ENCODE measurements around the gene EEF1AKMT3. TPM values are rescaled to one million over a fixed set of nuclear protein-coding genes. Genes with fewer than 3 reads are reported as not detected.

EEF1AKMT3 gene
- polyA plus RNA-seq (5.4 to 7.7 TPM (median 6.5 TPM) in 3 replicates), polyA minus RNA-seq (5.3 to 11.1 TPM (median 9.7 TPM) in 3 replicates)
- polyA plus RNA-seq (2011; ENCODE audit: low read depth) = 1.0 TPM
- 5.2 and 8.8 TPM in 2 replicates for polyA plus RNA-seq (2011; cell fraction: cytosol; rRNA removed)
- polyA plus RNA-seq (2011; cell fraction: nucleus; rRNA removed) = 5.4 and 6.5 TPM in 2 replicates
- 3.5 and 4.8 TPM in 2 replicates for polyA plus RNA-seq (2012; ENCODE audit: low replicate concordance)
- polyA minus RNA-seq (2011; cell fraction: cytosol; rRNA and poly(A)+ RNA removed) = 3.3 TPM
- polyA minus RNA-seq (2011; cell fraction: nucleus; rRNA and poly(A)+ RNA removed) = 2.1 and 2.6 TPM in 2 replicates

DNA sequence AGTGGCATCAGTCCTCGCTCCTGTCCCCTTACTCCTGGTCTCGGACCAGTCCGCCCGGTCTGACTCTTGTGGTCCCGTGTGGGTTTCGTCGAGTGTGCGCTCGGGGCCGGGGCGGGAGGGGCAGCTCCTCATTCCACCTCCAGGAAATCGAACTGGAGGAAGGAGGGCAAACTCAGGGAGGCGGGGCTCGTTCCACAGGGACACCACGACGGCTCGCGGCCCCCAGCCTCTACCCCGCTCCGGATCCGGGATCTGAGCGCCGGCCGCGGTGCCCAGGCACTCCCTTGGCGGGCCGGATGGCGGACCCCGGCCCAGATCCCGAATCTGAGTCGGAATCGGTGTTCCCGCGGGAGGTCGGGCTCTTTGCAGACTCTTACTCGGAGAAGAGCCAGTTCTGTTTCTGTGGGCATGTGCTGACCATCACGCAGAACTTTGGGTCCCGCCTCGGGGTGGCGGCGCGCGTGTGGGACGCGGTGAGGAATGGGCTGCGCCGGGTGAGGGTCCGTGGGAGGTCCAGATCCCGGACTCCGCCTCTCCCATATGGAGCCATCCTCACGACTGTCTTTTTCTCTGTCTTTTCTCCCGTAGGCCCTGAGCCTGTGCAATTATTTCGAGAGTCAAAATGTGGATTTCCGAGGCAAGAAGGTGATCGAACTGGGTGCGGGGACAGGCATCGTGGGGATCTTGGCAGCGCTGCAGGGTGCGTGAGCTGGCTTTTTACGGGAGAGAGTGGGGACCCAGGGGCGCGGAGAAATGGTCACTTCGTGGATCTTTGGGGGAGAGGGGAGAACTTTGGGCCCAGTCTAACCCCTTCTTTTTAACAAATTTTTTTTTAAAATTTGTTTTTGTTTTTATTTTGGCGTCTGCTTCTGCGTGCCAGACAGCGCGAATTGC is at the start of gene EEF1AKMT3:
EEF1AKMT3 (plus strand) TSS at position 186 of the 894 bp plus-strand sequence; CDS start at position 297, 111 bp downstream.
- Histone ChIP-seq H3K9me1 (ENCODE audit: control insufficient read depth, extremely low read depth, insufficient read depth, low read length) (no peaks in the 10 kb centered on the region), H3K4me2 (ENCODE audit: control insufficient read depth, extremely low read depth, insufficient read depth, low read depth, low read length) (peak within 1 kb of the TSS; percentile 98), H4K20me1 (ENCODE audit: control insufficient read depth, extremely low read depth, insufficient read depth, low read length) (no peaks in the 10 kb centered on the region), H2AFZ (ENCODE audit: control insufficient read depth, low read length) (peak within 1 kb of the TSS; percentile 98), H3K9ac (ENCODE audit: control insufficient read depth, extremely low read depth, insufficient read depth, low read length) (peak within 1 kb of the TSS; percentile 98), H3K79me2 (ENCODE audit: control insufficient read depth, insufficient read depth, low read length) (peaks cover 39% of the 10 kb centered on the region), H3K4me1 (ENCODE audit: control insufficient read depth, extremely low read depth, insufficient read depth, low read length) (peaks cover 16% of the 10 kb centered on the region), H3K27ac (ENCODE audit: control insufficient read depth, insufficient read depth, low read length) (peak within 1 kb of the TSS; percentile 94), H3K4me3 (ENCODE audit: control insufficient read depth in 2 of 3, extremely low read depth in 1 of 3, insufficient read depth in 2 of 3, low read depth in 1 of 3, low read length in 3 of 3) (peak within 1 kb of the TSS; percentile 79 to 96 (median 93)), H3K36me3 (ENCODE audit: control insufficient read depth in 2 of 2, extremely low read depth in 1 of 2, insufficient read depth in 2 of 2, low read length in 2 of 2) (peaks cover 14 to 20% of the 10 kb centered on the region in 2 experiments), H3K9me3 (ENCODE audit: control insufficient read depth, low read depth, low read length) (no peaks in the 10 kb centered on the region), H3K27me3 (ENCODE audit: control insufficient read depth, extremely low read depth, insufficient read depth, low read length) (no peaks in the 10 kb centered on the region)
- dilution Hi-C loops (cut with MboI; ENCODE audit: extremely low pct_ligation_motif_present, low sequenced_read_pairs) = no loop called here
- TF ChIP-seq EZH2 (IDR thresholded peaks at IDR 0.05; ENCODE audit: low read length) = no peak
- TF ChIP-seq, protein P1, sequence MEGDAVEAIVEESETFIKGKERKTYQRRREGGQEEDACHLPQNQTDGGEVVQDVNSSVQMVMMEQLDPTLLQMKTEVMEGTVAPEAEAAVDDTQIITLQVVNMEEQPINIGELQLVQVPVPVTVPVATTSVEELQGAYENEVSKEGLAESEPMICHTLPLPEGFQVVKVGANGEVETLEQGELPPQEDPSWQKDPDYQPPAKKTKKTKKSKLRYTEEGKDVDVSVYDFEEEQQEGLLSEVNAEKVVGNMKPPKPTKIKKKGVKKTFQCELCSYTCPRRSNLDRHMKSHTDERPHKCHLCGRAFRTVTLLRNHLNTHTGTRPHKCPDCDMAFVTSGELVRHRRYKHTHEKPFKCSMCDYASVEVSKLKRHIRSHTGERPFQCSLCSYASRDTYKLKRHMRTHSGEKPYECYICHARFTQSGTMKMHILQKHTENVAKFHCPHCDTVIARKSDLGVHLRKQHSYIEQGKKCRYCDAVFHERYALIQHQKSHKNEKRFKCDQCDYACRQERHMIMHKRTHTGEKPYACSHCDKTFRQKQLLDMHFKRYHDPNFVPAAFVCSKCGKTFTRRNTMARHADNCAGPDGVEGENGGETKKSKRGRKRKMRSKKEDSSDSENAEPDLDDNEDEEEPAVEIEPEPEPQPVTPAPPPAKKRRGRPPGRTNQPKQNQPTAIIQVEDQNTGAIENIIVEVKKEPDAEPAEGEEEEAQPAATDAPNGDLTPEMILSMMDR (optimal IDR thresholded peaks at IDR 0.05 in 1 of 3, IDR thresholded peaks at IDR 0.05 in 1 of 3, conservative IDR thresholded peaks at IDR 0.05 in 1 of 3; ENCODE audit: extremely low read depth in 1 of 3, insufficient read depth in 2 of 3, low read length in 3 of 3) = no peak
- no peak for DNase-seq (ENCODE audit: low read depth, low spot score)
- no peak for FAIRE-seq

DNA sequence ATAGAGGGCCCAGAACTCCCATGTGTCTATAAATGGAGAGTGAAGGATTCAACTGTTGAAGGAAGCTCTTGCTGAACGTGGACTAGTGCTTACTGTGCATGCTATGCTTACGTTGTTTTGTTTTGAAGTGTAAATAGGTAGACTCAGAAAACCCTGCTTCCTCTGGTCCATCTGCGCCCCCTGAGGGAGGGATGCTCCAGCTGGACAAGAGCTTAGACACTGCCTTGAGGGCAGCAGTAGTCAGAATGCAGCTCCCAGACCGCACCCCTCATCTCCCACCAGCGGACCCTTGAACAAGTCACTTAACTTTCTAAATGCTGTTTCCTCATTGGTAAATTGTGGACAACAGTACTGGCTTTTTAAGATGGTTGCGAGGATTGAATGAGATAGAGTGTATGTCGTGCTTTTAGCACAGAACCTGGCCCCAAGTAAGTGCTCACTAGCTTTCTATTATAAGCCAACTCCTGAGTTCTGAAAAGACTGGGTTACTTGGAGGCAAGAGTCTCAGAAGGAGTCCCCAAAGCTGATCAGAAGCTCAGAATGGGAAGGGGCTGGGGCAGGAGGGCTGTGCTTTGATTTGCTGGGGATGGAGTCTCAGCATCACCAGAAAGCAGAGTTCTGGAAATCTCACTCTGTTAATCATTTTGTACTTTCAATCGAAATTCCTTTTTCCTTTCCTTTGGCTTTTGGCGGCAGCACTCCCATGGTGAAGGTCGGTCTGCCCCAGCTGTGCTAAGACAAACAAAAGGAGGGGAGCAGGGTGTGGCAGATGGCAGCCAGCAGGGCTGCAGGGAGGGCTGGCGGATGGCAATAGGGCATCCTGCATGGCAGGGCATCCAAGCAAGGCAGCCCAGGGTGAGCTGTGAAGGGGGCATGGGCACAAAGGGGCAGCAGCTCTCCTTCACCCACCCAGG is 49.4 kb upstream of the EEF1AKMT3 start:
- Histone ChIP-seq H3K79me2 (ENCODE audit: control insufficient read depth, insufficient read depth, low read length) (no peaks in the 10 kb centered on the region), H3K27me3 (ENCODE audit: control insufficient read depth, extremely low read depth, insufficient read depth, low read length) (no peaks in the 10 kb centered on the region), H3K36me3 (ENCODE audit: control insufficient read depth in 2 of 2, extremely low read depth in 1 of 2, insufficient read depth in 2 of 2, low read length in 2 of 2) (peaks cover 5 to 14% of the 10 kb centered on the region in 2 experiments), H3K27ac (ENCODE audit: control insufficient read depth, insufficient read depth, low read length) (no peak overlapping the region), H2AFZ (ENCODE audit: control insufficient read depth, low read length) (no peak overlapping the region), H3K9me1 (ENCODE audit: control insufficient read depth, extremely low read depth, insufficient read depth, low read length) (no peaks in the 10 kb centered on the region), H4K20me1 (ENCODE audit: control insufficient read depth, extremely low read depth, insufficient read depth, low read length) (no peaks in the 10 kb centered on the region), H3K9me3 (ENCODE audit: control insufficient read depth, low read depth, low read length) (no peaks in the 10 kb centered on the region), H3K9ac (ENCODE audit: control insufficient read depth, extremely low read depth, insufficient read depth, low read length) (no peak overlapping the region), H3K4me1 (ENCODE audit: control insufficient read depth, extremely low read depth, insufficient read depth, low read length) (peaks cover 4% of the 10 kb centered on the region), H3K4me2 (ENCODE audit: control insufficient read depth, extremely low read depth, insufficient read depth, low read depth, low read length) (no peak overlapping the region), H3K4me3 (ENCODE audit: control insufficient read depth in 2 of 3, extremely low read depth in 1 of 3, insufficient read depth in 2 of 3, low read depth in 1 of 3, low read length in 3 of 3) (no peak overlapping the region)
- no peak for DNase-seq (ENCODE audit: low read depth, low spot score)
- no peak for FAIRE-seq
- TF ChIP-seq, protein P1 (optimal IDR thresholded peaks at IDR 0.05 in 1 of 3, IDR thresholded peaks at IDR 0.05 in 1 of 3, conservative IDR thresholded peaks at IDR 0.05 in 1 of 3; ENCODE audit: extremely low read depth in 1 of 3, insufficient read depth in 2 of 3, low read length in 3 of 3) = no peak
- TF ChIP-seq EZH2 (IDR thresholded peaks at IDR 0.05; ENCODE audit: low read length) = no peak
- dilution Hi-C loops (cut with MboI; ENCODE audit: extremely low pct_ligation_motif_present, low sequenced_read_pairs) = no loop called here
